Psoas muscle (tissue), 8 donors: ENCODE data around the gene LPIN1. TPM values are rescaled to one million over a fixed set of nuclear protein-coding genes. Genes with fewer than 3 reads are reported as not detected.

Experiments used
- ATAC-seq, 4 donors: fragments of 200-7000 bp; cut with Tn5 transposase; one replicate each; pipeline ENCODE4 v1.9.1; 2020; ENCODE audit warnings: moderate library complexity in 3 of 4, mild to moderate bottlenecking in 2 of 4
- DNase-seq, 2 donors: peaks; one replicate each; pipeline ENCODE4 v3.0.0-alpha.2; 2020
- H3K27ac ChIP-seq: fragments of 200-600 bp; one replicate; pipeline ENCODE4 v1.8.0; 2022
- H3K27me3 ChIP-seq, 3 donors: fragments of 200-600 bp in 1 of 3; one replicate each; pipeline versions ENCODE4 v1.6.1 to v1.8.0; 2013 to 2022; ENCODE audit warnings: low read length in 2 of 3, mild to moderate bottlenecking in 2 of 3, moderate library complexity in 1 of 3; ENCODE audit not compliant: insufficient read depth in 3 of 3
- H3K36me3 ChIP-seq, 2 donors: fragments of 200-600 bp in 1 of 2; one replicate each; pipeline versions ENCODE4 v1.6.1 to v1.8.0; 2013 to 2022; ENCODE audit warnings: low read depth in 1 of 2, mild to moderate bottlenecking in 1 of 2, moderate library complexity in 1 of 2; ENCODE audit not compliant: insufficient read depth in 1 of 2
- H3K4me1 ChIP-seq: fragments of 200-600 bp; one replicate; pipeline ENCODE4 v1.8.0; 2022
- H3K4me3 ChIP-seq: fragments of 200-600 bp; one replicate; pipeline ENCODE4 v1.8.0; 2022; ENCODE audit warnings: mild to moderate bottlenecking
- H3K9me3 ChIP-seq: fragments of 200-600 bp; one replicate; pipeline ENCODE4 v1.8.0; 2022
- CTCF ChIP-seq: fragments of 200-600 bp; IDR thresholded peaks from one replicate; pipeline ENCODE4 v1.8.0; 2022; ENCODE audit warnings: antibody characterized with exemption
- WGBS, 3 donors: extraction: QIAGEN DNeasy Blood & Tissue Kit; methylation state at CpG; one replicate each; pipeline versions ENCODE4 v1.1.6 to v1.1.7; 2013; 5-methylcytosine and 5-hydroxymethylcytosine counted together
- intact Hi-C, 2 donors: fragments of 100-400 bp; cut with DNase I; formaldehyde crosslinking; loops; one replicate each; pipeline versions ENCODE4 v1.11.0 to v1.14.2; 2022
- polyA plus RNA-seq, 3 donors: library from polyadenylated mRNA; stranded (reverse); fragments of 200-250 nt; gene quantifications; one replicate each; pipeline ENCODE4 v1.2.3, GENCODE V29; 2013
- total RNA-seq, 4 donors: library from RNA; stranded (reverse); fragmentation: NEBNext Ultra II Directional in 2 of 4; extraction: Animal tissue kit (Norgen Biotek cat#: 25700) in 2 of 4; gene quantifications; one replicate each; pipeline versions ENCODE4 v1.2.1 to v1.2.4, GENCODE V29; 2021 to 2023
- donor health status: healthy with polysubstance abuse.
- donor health status: DM: no; HTN: no; CAD: no; lungs with moderate emphysema.
- donor health status: Bipolar disorder and iron deficiency.
- donor health status: healthy.
- donor health status: DM: yes; HTN: yes; CAD: no.
- donor health status: DM: no; HTN: no; CAD: no.
- donor health status: DM: no; HTN: no; CAD: no.
- donor health status: DM: yes; HTN: yes; CAD: no.

Gene LPIN1
- total and polyA plus RNA-seq, 7 donors = 82.0 to 382 (median 146) TPM

GRCh38 chr2:11866358-11867335 is 120.2 kb downstream of the LPIN1 start:
- Histone ChIP-seq H3K9me3 (no peaks in the 10 kb centered on the region), H3K4me3 (no peak overlapping the region), H3K27ac (no peak overlapping the region), H3K27me3 (no peaks in the 10 kb centered on the region), H3K36me3 (no peaks in the 10 kb centered on the region), H3K4me1 (peaks cover 4% of the 10 kb centered on the region)
- TF ChIP-seq CTCF = no peak
- intact Hi-C loops = loop anchor here in 1 of 2 donors (10.0 kb wide), 2 partner anchors 858 to 1068 kb away; no protein-coding TSS in a partner anchor
- DNase-seq (no peak), ATAC-seq (no peak)
- WGBS, 3 donors = 61 to 68% (median 64%) methylated on average over 12 of the region's 12 CpGs

GRCh38 chr2:11867926-11868325 is 121.5 kb downstream of the LPIN1 start:
- no peak for ATAC-seq
- WGBS, 3 donors = 87 to 88% (median 87%) methylated on average over 2 of the region's 2 CpGs
- Histone ChIP-seq H3K27ac (no peak overlapping the region), H3K27me3 (no peaks in the 10 kb centered on the region), H3K36me3 (no peaks in the 10 kb centered on the region), H3K4me1 (peaks cover 4% of the 10 kb centered on the region), H3K4me3 (no peak overlapping the region), H3K9me3 (no peaks in the 10 kb centered on the region)
- no peak for TF ChIP-seq CTCF
- intact Hi-C loops = loop anchor here in 1 of 2 donors (10.0 kb wide), 2 partner anchors 857 to 1067 kb away; no protein-coding TSS in a partner anchor
- DNase-seq = no peak

- no peaks in the 10 kb centered on the region for H3K9me3 ChIP-seq
- TF ChIP-seq CTCF = no peak
- no peaks in the 10 kb centered on the region for H3K36me3 ChIP-seq
- WGBS, 3 donors = 88 to 90% (median 89%) methylated on average over 8 of the region's 8 CpGs
- H3K4me3 ChIP-seq = no peak overlapping the region
- ATAC-seq = no peak
- H3K27me3 ChIP-seq = no peaks in the 10 kb centered on the region
- H3K27ac ChIP-seq = no peak overlapping the region
- no peaks in the 10 kb centered on the region for H3K4me1 ChIP-seq
- no peak for DNase-seq
- intact Hi-C loops = loop anchor here in 1 of 2 donors (10.0 kb wide), 2 partner anchors 855 to 1065 kb away; no protein-coding TSS in a partner anchor
Observed at GRCh38 chr2:11869391-11869991, 123.1 kb downstream of the LPIN1 start.

GRCh38 chr2:11870064-11870463 is 123.6 kb downstream of the LPIN1 start:
- Histone ChIP-seq H3K4me3 (no peak overlapping the region), H3K4me1 (no peaks in the 10 kb centered on the region), H3K27me3 (no peaks in the 10 kb centered on the region), H3K36me3 (no peaks in the 10 kb centered on the region), H3K27ac (no peak overlapping the region), H3K9me3 (no peaks in the 10 kb centered on the region)
- no peak for TF ChIP-seq CTCF
- WGBS, 3 donors = 55 to 62% (median 60%) methylated on average over 2 of the region's 2 CpGs
- intact Hi-C loops = no loop called here
- ATAC-seq (no peak), DNase-seq (no peak)
